ENCODE measurements around the gene LRRFIP1.
A peak's percentile ranks its signal among the peaks of the same experiment; 100 is the strongest.

The LRRFIP1 gene

DNA sequence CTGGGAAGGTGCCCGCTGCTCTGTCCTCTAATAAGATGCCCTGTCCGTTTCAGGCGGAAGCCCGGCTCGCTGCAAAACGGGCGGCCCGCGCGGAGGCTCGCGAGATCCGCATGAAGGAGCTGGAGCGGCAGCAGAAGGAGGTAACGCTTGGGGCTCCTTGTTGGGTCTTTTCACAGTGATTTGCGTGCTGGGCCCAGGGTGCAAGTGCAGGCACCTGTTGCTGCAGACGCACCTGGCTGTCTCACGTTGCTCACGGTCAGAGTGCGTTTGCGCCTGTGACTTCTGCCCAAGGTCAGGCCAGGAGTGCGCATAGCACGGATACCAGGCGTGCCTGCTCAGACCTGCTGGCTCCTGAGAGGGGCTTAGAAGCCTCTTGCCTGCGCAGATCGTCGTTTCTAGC, 81.1 kb downstream of the LRRFIP1 start:
- DNase-seq = peak; percentile 60

DNA sequence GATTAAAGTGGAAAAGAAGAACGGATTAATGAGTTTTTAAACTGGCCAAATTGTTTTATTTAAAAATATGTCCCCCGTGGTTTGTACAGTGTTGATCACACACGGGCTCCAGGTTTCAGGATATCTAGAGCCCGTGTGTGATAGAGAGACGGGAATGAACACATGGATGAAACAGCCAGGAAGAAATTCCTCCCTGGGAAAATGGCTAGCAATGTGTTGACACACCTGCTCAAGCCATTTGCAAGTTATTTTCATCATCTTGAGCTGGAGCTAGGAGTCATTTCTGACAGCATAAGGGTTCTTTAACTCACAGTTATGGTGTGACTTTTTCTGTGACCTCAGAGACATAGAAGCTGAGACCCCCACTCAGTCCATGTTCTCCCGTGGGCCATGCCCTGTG, 81.6 kb downstream of the LRRFIP1 start:
- DNase-seq = no peak

DNA sequence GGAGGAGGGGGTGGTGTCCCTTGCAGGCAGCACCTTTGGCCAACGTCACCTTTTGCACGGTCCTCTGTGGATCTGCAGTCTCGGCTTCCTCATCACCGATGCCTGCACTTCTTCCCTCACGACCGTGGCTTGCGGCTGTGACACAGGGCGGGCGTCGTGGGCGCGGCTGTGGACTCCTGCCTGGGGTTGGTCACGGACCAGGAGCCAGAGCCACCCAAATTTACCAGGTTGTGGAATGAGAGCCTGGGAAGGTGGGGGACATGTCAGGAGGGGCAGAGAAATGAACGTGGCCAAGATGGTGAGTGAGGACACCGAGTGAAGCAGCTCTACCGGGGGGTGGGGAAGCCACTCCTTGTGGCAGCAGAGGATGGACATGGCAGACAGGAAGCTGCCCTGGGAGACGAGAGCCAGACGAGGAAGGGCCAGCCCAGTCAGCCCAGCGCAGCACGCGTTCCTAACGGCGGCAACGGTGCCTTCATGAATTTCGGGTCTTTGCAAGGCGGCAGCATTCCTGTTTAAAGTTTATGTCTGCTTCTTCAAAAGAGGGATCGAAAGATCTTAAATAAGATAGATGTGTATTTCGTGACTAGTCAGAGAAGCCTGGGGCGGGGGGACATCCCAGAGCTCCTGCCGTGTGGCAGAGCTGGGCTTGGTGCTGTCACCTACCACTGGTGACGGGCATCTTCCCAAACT, 84.2 kb downstream of the LRRFIP1 start:
- no peak for DNase-seq

DNA sequence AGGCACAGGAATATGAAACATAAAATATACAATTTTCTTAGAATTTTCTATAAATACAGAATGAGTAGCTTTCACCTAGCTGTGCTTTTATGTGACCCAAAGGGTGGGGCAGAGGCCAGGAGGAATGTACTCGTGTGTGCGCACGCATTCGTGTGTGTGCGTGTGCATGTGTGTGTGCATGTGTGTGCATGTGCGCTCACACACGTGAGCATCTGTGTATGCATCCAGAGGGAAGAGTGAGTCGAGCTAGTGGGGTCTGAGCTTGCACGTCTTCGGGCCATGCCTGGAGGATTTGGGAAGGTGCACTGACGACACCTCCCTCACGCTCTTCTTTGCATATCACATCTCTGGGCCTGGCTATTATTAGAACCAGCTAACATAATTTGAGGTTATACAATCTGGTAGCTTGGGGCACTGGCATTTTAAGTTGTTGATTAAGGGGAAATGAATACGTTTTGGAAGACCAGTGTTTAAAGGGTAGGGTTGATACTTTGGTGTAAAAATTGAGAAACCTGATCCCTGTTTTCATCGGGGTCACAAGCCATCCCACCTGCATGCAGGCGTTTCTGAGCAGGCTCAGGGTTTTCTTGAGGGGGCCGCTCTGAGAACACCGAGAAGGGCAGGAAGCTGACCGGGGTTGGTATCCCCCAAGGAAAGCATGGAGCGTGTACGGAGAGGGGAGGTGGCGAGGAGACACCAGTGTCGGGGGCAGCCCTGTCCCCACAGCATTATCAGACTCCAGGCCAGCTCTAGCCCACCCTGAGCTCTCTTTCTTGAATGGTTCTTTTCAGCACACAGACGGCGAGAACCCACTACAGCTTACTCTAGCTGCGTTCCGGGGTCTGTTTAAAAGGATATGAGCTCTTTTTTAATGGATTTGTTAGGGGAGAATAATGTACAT, 85.3 kb downstream of the LRRFIP1 start:
- DNase-seq = no peak

DNA sequence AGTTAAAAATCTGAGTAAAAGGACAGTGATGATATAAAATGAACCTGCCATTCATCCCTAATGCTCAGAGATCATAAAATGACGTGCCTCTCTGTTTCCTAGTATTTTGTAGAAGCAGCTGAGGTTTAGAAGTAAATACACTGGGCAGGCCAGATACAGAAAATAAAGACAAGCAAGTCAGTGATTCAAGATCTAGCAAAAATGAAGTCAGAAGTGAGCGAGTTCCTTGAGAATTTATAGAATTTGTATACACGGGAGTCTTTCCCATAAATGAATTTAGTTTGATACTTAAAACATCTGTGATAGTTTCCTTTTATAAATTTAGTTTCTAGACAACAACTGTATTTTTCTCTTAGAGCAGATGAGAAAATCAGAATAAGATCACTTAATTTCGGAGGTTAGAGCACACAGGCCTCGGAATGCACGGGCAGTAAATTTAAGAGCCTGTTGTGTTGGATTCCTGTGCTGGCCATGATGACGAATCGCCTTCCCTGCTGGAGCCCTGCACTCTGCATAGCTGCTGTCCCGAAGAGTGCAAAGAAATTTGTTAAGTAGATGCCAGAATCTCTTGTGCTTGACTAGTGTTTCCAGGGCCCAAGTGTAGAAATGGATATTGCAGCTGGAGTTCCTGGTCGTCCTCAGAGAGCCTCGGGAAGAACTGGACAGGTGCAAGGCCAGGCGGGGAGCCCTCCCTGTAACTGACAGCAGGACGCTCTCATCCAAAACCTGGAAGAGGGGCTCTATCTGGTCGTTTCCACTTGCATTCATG, 87.5 kb downstream of the LRRFIP1 start:
- DNase-seq = no peak

DNA sequence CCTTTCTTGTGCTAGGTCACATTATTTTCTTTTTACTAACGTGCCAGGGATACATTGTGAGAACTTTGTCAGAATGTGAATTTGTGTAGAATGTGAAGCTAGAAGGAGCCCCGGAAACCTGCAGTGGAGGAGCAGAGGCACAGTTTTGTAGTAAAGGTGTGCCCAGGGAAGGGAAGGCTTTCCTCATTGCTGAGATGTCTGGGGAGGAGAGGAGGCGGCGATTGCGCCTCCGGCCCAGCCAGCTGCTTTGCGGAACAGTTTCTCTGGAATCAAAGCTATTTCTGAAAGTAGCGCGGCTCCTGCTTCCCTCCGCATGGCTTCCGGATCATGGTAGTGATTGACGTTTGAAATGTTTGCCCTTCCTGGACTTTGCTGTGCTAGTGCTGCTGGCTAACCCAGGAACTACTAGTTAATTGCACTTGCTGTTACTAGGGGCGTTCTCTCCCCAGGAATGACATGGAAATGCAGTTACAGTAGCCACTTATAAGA, 88.1 kb downstream of the LRRFIP1 start:
- no peak for DNase-seq

DNA sequence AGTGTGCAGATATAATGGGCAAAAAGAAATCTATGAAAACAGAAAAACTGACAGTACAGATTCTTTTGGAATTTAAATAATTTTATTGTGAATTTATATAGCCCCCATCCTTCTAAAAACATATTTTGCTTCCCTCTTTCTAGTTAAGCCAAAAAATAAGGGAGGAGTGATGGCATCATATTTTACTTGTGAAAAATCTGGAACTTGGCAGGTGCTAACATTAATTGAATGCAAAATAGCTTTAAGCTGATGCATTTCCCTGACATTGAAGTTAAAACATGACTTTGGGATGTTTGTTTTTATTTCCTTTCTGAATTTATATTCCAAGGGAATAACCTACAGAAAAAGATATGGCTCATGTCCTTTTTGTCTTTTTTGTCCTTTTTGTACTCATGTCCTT, 88.6 kb downstream of the LRRFIP1 start:
- no peak for DNase-seq

DNA sequence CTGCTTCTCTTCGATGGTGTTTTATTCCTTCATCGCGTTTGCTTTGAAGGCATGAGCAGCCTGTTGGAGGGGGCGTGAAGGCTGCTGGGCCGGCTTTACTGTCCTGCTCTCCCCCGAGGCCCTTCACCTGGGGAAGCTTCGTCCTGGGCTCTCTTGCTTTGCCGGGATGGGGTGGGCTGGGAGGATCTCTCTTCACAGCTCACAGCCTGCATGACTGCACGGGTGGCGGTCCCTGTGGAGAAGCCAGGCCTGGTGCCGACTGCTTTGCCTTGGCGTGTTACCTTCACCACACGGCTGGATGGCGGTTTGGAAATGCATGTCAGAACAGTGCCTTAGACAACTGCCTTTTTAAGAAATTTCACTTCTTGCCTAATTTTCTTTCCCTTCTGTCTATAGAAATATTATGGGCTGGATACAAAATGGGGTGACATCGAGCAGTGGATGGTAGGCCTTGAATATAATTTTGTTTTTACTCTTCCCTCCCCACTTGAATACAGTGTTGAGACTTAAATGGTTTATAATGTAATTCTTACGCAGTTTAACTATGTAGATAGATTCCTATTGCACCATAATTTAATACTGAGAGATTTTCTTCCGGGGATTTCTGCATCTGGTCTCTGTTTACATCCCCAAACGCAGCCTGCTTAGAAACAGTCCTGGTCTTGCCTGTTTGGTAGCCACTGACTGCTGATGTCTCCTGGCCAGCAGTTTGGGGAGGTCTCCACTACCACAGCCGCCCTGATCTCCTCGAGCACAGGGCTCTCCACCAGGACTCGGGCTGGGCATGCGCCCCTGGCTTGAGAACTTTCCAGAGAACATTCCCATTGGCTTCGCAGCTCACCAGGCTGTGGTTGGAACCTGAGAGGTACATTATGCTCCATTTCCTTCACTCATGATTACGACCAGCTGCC, 90.2 kb downstream of the LRRFIP1 start:
- no peak for DNase-seq

DNA sequence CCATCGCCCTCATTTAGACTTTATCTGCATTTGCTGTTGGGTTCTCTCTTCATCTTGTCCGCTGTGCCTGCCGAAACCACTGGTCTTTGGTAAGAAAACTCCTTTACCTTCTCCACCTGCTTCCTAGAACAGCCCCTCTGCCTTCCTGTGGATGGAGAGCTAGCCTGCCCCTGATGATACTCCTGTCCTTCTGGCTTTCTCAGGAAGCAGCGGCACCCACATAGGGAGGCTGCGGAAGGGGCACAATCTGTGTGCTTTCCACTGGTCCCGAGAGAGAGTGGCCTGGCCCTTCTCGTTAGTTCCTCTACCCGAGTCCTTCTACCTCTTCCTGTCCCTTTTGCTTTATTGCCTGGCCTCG, 90.9 kb downstream of the LRRFIP1 start:
- DNase-seq = no peak

DNA sequence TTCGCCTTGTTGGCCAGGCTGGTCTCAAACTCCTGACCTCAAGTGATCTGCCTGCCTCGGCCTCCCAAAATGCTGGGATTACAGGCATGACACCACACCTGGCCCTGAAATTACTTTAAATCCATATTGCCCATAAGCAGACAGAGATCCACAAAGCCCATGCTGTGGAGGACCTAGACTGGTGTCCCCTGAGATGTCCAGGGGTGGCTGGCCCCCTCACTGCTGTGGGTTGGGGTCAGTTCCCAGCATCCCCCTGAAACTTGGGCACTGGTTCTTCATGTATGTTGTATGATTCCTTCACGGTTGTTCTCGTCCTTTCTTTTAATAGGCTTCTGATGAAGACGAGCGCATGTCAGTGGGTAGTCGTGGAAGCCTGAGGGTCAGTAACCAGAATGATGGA, 93.1 kb downstream of the LRRFIP1 start:
- no peak for DNase-seq

DNA sequence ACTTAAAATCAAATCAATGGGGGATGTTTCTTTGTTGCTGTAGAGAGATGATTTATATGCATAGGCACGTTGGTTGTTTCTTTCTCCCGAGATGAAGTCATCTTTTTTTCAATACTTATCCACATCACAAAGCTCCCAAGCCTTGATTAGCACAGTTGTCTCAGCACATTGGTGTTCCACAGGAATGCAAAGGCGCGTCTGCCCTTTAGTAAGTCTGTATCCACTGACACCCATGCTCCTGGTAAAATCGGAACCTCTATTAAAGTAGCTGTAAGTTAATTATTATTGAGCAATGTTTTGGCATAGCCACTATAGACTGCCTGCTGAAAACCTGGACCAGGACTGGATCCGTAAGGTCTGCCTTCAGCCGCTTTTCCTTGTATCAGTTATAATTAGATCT, 93.6 kb downstream of the LRRFIP1 start:
- DNase-seq = no peak

DNA sequence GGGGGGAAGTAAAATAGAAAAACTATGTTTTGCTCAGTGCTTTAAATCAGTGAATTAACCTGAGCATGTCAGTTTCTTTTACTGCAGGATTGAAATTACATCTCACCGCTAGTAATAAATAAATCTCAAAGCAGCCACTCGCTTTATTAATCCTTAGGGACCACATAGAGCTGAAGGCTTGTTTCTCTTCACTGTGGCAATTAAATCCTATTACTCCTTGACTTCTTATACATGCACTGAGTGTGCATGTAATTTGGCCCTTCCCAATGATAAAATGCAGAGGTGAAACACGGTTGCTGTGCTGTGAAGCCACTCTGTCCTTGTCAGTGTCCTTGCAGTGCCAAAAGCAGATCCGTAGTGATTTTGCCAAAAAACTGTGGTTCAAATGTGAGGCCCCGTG, 94.1 kb downstream of the LRRFIP1 start:
- no peak for DNase-seq

DNA sequence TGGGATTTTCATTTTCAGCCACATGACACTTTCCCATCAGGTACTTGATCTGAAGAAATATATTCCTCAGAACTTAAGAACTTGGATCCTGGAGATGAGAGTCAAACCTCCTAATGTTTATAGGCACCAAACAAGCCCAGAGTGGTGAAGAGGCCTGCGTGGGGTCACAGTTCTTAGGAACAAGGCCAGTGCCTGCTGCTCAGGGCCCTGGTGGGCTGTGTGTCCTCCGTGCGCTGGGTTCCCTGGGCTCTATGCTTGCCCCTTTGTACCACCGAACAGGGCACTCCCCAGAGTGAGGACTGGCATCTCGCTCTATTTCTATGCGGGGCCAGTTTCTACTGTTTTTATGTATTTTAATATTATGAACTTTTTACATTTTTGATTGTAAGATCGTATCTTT, 95.2 kb downstream of the LRRFIP1 start:
- no peak for DNase-seq

DNA sequence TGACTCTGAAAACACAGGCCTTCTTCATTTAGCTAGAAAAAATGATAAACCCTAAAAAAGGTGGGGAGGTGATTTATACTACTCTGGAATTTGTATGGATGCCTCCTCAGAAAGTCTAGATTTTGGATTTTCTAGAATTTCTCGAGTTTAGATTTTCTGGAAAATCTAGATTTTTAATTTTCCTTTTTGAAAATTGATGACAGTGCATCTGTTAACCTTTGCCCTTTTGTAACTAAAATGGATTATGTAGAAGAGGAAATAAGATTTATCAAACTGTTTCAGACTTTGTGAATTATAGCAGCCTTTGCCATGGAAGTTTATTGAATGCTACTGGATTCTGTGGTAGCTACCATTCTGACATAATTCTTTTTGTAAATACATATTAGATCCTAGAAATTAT, 95.6 kb downstream of the LRRFIP1 start:
- DNase-seq = no peak

DNA sequence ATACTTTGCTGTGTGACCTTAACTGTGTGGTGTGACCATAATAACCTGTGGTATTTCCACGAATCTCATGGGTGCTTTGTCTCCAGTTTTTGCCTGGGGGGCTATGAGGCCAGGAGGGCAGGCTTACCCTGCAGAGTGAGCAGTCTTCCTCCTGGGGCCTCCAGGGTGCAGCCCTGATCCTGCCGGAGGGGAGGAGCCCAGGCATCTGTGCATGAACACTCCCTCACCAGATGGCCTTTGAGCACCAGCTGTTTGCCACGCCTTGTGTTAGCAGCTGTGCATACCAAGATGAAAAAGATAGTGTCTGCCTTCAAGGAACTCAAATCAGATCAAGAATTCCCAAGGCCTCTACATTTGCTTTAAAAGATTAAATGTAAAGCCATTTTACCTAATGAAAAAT, 96.2 kb downstream of the LRRFIP1 start:
- DNase-seq = peak; percentile 72

DNA sequence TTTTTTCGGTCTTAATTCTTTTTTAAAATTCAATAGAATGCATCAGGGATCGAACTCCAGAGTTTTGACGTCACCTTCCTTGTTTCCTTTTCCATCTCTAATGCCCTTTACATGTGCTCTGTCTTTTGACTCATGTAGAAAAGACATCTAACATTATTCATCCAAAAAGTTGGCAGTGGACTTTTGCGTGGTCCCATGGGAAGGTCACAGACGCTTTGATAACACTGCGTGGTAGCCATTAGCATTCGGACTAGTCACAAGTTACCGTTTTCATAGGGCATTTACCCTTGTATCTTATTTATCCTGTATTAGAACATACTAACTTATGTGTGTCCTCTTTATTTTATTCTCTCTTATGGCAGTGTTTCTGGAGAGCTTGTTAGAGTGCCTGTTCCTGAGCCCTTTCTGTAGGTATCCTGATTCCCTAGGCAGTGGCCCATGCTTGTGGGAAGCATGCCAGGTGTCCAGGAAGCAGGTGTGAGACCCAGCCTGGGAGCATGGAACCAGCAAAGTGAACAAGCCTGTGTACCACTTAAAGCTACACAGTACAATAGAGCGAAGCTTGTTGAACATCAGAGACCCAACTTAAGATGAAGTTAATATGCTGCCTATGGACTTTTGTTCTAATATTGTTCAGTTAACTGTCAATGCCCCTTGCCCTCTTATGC, 97.6 kb downstream of the LRRFIP1 start:
- DNase-seq = peak; percentile 86

DNA sequence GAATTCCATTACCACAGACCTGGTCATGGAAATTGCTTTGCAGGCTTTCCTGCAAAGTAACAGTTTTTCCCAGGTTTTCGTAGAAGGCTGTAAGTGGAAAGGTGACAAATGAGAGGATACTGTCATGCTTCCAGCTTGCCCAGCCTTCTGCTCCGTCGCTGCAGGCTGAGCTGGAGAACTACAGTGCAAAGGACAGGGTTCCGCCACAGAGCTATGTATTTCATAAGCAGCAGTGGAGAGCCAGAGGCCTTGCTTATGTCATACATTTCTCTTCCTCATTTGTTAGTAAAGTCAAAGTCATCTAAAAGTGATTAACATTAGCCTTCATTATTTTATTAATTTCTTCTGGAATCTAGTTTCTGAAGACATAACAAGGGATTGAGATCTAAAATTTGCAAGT, 98.3 kb downstream of the LRRFIP1 start:
- no peak for DNase-seq

DNA sequence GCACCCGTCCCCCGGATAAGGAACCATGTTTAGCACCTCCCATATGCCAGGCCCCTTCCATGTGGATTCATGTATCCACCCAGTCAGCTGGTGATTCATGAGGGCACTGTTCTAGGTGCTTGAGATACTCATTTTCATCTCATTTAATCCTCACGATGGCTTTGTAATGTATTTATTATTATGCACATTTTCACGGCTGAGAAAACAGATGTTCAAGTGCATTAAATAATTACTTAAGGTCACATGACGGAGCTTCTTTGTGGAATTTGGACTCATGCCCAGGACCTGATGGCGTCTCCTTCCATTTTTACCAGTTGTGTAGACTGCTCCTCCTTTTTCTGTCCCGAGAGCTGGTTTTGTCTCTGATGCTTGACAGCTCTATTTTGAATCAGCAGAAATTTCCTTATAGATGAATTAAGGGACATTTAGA, 99.0 kb downstream of the LRRFIP1 start:
- DNase-seq = peak; percentile 91

DNA sequence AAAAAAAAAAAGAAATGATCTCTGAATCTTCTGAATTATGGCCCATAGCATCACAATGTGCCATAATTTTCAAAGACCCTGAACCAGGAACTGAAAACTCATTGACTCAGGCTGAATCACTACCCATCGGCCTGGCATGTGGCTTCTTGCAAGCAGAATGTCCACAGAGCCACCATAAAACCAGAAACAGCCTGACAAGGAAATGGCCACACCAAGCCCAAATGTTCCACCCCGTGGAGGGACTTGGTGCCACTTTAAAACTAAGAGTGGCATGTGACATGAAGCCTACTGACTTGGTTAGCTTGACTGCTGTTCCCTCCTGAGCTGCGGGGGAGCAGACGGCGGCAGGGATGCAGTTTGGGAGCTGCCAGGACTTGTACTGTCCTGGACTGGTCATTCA, 100.0 kb downstream of the LRRFIP1 start:
- no peak for DNase-seq

DNA sequence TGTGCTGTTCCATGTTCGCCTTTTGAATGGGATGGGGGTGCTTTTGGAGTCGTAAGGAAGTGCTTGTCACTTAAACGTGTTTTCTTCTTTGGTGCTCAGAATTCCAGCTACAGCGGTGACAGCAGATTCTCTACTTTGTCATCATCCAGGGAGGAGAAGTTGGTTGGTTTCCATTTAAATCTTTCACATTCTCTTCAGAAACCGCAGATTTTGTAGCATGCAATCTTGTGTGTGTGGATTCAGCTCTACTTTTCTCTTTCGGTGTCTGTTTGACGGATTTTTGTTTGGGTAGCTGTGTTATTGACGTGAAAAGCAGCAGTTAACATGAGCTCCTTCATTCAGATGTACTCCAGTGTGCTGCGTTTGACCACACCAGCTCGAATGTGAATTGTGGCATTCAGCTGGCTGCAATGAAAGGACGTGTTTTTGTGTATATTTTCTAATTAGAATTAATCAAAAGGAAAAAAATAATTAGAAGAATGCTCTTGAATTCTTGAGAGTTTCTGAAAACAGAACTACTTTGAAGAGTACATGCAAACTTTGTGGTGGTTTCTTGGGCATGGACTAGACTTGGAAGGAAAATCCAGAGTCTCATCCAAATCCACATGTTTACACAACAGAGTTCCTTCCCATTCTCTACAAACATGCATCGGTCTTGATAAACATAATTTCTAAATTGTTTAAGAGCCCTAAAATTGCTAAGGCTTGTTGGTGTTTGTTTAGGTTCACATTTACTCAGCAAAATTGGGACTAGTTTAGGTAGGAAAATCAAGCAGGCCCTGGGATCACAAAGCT, 102.5 kb downstream of the LRRFIP1 start:
- DNase-seq = no peak

DNA sequence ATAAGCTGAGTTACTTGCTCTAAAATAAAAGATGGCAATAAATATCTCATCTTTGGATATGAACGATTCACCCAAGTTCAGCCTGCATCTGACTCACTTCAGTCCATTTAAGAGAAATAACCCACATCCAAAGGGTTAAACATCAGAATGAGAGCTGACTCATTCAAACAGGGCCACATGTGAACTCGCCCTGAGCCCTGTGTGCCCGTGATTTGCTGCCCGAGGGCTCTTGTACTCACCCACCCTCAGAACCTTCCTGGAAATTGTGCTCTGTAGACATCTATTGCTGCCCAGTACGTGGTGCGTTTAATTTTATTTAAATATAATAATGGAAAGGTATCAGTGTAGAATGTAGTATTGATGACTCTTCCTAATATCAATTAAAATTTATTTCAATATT, 104.3 kb downstream of the LRRFIP1 start:
- DNase-seq = peak; percentile 30
